ENCODE results near the gene HMGB2.

Gene HMGB2

GRCh38 chr4:173334085-173334890 lies at the start of gene HMGB2:
Gene HMGB2, minus strand, starts transcription at chr4:173334358. Its CDS starts 709 bp downstream, at chr4:173333649.
- peak; percentile 99 for DNase-seq

DNA sequence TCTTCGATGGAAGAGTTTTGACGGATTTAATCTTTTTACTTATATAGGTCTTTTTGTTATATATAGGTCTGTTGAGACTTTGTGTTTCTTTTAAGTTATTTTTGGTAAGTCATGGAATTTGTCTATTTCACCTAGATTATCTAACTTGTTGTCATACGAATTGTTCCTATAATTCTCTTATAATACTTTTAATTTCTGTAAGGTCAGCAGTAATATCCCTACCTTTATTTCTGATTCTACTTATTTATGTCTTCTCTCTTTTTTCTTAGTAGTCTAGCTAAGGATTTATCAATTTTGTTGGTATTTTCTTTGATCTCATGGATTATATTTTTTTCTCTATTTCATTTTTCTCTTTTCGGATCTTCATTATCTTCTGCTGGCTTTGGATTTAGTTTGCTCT lies 48.2 kb upstream of the HMGB2 start:
- no peak for DNase-seq

GRCh38 chr4:173381610-173382009 lies 47.5 kb upstream of the HMGB2 start:
- no peak for DNase-seq

DNA sequence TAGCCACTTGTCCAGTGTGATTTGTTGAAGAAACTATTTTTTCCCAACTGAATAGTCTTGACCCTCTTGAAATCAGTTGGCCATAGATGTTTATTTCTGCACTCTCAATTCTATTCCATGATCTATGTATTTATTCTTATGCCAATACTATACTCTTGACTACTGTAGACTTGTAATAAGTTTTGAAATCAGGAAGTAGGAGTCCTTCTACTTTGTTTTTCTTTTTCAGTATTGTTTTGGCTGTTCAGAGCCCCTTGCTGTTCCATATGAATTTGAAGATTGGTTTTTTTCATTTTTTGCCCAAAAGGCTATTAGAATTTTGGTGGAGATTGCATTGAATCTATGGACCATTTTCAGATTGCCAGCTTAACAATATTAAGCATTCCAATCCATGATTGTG lies 46.8 kb upstream of the HMGB2 start:
- DNase-seq = no peak

- DNase-seq = no peak
Measured at GRCh38 chr4:173379929-173380328, 45.8 kb upstream of the HMGB2 start.

- no peak for DNase-seq
Measured at GRCh38 chr4:173374588-173374987, 40.4 kb upstream of the HMGB2 start.

DNA sequence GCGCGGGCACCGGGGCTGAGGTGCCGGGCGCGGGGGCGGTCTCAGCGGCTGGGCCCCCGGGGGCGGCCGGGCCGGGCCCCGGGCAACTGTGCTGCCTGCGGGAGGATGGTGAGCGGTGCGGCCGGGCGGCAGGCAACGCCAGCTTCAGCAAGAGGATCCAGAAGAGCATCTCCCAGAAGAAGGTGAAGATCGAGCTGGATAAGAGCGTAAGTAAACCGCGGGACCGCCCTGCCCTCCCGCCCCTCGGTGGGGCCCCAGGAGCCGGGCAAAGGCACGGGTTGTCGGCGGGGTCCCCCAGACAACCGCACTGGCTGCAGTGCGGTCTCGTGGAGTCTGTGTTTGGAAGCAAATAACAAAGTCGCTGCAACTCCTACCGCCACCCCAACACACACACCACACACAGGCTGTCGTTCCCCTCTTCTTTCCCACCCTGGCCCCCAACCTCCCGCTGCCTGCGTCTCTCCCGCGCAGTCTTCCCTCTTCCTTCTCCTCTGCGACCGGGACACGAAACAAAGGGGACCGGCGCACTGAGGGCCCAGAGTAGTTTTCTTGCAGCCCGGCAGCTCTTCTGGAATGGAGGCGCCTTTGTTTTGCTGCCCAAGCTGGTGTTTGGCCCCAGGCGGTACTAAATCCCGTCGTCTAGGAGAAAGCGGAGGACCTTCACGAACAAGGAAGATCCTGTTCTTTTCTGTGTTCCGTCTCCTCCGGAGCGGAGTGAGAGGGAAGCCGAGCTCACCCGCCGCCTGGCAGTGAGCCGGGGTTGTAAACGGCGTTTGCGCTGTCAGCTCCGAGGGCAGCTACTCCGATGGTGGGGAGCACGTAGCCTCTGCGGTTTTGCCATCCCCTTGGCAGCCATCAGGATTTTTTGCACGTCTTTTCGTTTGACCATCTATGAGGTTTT lies 37.4 kb upstream of the HMGB2 start:
- DNase-seq = peak; percentile 16

GRCh38 chr4:173370477-173371291 lies 36.5 kb upstream of the HMGB2 start, which contains the start of gene SAP30:
Gene SAP30, plus strand, starts transcription at chr4:173370954. Its CDS starts 229 bp downstream, at chr4:173371183.
- DNase-seq = peak; percentile 95

DNA sequence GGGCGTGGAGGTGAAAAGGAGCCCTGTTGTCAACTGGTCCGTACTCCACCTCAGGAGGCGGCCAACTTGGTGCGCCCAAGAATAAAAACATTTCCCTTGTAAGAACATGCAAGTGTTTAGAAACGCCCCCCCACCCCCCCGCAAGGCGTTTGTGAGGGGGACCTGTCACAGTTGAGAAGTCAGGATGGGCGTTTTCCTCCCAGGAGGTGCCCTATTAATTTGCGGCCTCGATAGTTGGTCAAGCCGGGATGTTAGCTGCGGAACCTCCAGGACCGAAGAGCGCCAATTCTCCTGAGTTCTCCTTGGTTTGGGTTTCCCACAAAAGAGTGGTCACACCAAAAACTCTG lies 35.9 kb upstream of the HMGB2 start:
- peak; percentile 44 for DNase-seq

GRCh38 chr4:173367946-173368345 lies 33.8 kb upstream of the HMGB2 start:
- no peak for DNase-seq

DNA sequence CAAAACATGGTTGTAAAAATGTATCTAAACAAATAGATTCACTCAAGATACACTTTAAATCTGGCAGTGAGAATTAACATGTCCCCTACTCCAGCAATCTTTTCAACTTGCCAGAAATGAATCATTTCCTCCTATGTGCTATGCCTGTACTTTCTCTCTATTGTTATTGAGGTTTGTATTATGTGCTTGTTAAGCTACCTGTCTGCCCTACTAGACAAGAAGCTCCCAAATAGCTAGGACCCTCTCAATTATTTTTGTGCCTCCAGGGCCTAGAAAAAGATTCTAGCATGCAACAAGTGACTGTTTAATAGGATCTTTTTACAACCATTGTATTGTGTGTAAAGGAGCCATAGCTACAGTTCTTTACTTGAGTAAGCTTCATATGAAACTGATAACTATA lies 33.1 kb upstream of the HMGB2 start:
- no peak for DNase-seq

DNA sequence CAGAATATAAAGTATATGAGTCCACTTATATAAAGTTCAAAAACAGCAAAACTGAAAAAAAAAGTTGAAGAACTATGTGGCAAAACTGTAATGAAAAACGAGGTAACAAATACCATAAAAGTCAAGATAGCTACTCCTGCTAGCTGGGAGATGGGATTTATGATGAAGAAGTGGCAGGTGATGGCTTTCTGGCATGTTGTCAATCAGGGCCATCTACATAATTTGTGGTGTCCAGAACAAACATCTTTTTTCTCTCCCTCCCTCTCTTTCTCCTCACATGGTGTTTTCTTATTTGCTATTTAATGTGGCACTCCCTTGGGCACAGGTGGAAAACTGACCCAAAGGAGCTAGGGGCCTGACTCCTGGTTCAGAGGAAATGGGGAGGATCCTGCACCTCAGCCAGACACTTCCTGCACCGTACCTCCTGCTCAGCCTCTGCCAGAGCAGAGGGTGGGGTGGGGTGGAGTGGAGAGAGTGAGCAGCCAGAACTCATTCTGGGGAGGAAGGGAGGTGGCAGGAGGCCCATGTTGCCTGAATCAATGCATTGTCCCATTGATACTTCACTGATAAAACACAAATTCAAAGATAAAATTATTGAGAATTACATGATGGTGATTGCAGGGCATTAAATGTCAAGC lies 31.3 kb upstream of the HMGB2 start:
- no peak for DNase-seq

DNA sequence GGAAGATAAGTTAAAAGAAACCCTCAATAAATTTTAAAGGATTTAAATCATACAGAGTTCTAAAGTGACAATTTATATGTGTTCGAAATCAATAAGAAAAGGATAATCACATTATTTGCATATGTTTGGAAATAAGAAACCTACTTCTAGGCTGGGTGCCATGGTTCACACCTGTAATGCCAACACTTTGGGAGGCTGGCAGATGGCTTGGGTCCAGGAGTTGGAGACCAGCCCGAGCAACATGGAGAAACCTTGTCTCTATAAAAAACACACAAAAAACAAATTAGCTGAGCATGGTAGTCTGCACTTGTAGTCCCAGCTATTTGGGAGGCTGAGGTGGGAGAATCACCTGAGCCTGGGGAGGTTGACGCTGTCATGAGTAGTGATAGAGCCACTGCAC lies 28.5 kb upstream of the HMGB2 start:
- DNase-seq = no peak

DNA sequence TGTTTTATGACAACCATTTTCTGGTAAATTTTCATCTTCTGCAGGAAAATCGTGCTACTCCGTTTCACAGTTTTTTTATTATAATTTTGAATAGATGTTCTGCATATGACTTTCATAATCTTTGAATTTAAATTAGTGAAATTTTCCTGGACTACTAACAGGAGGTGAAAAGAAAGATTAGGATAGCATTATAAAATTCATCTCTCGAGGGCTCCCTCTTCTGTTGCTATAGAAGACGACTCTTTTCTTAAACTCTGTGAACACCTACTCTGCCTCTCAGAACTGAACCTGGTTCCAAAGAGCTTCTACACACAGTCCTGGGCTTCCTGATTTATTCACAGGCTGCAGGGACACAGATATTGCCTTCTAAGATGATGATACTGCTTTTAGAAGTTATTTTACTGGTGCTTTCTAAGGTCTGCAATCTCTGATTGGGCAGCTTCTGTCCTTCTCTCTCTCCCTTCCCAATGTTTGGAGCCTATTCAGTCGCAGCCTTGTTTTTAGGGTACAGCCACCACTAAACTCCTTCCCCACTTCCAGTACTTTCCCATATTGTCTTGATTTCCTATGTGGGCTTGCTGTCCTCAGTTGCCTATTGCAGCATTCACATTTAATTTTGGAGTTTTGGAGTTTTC lies 26.5 kb upstream of the HMGB2 start:
- no peak for DNase-seq

DNA sequence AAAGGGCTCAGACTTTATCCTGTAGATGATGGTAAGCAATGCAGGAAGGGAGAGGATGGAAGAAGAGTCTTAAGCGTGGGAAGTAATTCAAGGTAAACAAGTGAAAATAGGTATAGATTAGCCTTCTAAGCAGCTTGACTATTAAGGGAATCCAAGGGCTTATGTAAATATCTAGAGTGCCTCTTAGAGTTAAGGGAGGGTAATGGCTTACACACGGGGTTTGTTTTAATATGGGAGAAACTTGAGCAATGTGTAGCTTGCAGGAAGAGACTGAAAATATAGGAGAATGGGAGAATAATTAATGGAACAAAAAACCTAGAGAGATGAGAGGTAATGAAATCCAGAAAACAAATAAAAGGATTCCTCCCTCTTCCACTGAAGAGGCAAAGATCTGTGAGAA lies 23.8 kb upstream of the HMGB2 start:
- DNase-seq = no peak

- DNase-seq = no peak
Measured at GRCh38 chr4:173347467-173347866, 13.3 kb upstream of the HMGB2 start.

DNA sequence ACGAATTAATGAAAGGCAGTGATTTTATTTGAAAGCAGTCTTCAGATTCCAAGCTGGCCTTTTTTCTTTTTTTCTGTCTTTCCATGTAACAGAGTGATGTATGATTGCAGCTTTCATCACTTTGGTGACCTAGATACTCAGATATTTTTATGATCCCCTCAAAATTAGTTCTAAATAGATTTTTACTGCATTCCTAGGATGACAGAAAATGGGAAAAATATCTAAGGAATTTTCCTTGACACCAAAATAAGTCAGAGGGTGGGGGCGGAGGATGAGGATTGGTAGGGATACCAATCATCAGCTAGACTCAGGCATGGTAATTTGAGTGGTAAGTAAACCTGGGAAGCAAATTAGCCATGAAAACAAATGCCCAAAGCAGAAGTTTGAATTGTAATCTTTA lies 11.9 kb upstream of the HMGB2 start:
- DNase-seq = no peak

- DNase-seq = no peak
Measured at GRCh38 chr4:173345648-173346047, 11.5 kb upstream of the HMGB2 start.

DNA sequence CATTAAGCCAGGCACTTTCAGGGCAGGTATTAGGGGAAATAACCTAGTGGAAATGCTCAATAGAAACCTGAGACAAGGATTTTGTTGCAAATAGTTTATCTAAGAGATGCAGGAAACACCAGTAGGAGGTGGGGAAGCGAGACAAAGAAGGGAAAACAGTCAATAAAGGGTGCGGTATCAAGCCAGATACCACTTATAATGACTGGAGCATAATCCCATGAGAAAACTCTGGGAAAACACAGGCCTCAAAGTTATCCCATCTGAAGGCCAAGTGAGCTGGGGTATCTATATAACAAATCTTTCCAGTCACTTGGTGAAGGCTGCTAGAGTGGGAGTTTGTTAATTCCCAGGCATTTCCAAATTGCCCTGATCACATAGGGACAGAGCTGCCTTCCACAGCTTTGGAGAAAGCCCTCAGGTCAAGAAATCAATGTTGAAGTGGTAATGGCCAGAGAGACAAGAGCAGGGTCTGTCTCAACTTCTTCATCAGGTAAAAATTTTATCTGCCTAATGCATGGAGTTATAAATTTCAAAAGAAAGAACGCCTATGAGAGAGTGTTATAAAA lies 9.8 kb upstream of the HMGB2 start:
- DNase-seq = no peak

- no peak for DNase-seq
Measured at GRCh38 chr4:173337463-173337862, 3.3 kb upstream of the HMGB2 start.

GRCh38 chr4:173334891-173335752 lies 964 bp upstream of the HMGB2 start:
- DNase-seq = no peak

All from activated CD4-positive, alpha-beta T cell treated with anti-CD3 and anti-CD28 coated beads for 1 hour (primary cell).